ENCODE data around the gene MCTP2.

DNA sequence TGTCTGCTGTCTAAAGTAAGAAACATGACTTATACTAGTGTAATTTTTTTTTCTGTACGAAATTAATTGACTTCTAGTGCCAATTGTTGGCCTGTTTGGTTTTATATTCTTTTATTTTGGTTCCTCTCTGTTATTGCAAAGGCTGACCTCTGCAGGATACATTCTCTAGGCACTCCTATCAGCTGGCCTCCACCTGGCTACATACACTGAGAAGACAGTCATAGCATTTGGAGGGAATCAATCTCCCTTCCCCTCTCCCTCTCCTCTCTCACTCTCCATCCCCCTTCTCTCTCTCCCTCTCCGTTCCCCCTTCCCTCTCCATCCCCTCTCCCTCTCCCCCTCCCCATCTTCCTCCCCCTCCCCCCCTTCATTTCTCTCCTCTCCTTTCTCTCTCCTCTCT lies 116.7 kb downstream of the MCTP2 start:
- TF ChIP-seq, protein P1, sequence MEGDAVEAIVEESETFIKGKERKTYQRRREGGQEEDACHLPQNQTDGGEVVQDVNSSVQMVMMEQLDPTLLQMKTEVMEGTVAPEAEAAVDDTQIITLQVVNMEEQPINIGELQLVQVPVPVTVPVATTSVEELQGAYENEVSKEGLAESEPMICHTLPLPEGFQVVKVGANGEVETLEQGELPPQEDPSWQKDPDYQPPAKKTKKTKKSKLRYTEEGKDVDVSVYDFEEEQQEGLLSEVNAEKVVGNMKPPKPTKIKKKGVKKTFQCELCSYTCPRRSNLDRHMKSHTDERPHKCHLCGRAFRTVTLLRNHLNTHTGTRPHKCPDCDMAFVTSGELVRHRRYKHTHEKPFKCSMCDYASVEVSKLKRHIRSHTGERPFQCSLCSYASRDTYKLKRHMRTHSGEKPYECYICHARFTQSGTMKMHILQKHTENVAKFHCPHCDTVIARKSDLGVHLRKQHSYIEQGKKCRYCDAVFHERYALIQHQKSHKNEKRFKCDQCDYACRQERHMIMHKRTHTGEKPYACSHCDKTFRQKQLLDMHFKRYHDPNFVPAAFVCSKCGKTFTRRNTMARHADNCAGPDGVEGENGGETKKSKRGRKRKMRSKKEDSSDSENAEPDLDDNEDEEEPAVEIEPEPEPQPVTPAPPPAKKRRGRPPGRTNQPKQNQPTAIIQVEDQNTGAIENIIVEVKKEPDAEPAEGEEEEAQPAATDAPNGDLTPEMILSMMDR (IDR thresholded peaks at IDR 0.05 in 2 of 3, conservative IDR thresholded peaks at IDR 0.05 in 1 of 3; ENCODE audit: insufficient read depth in 2 of 3, low read depth in 1 of 3, low read length in 3 of 3) = no peak
- TF ChIP-seq, protein P2, sequence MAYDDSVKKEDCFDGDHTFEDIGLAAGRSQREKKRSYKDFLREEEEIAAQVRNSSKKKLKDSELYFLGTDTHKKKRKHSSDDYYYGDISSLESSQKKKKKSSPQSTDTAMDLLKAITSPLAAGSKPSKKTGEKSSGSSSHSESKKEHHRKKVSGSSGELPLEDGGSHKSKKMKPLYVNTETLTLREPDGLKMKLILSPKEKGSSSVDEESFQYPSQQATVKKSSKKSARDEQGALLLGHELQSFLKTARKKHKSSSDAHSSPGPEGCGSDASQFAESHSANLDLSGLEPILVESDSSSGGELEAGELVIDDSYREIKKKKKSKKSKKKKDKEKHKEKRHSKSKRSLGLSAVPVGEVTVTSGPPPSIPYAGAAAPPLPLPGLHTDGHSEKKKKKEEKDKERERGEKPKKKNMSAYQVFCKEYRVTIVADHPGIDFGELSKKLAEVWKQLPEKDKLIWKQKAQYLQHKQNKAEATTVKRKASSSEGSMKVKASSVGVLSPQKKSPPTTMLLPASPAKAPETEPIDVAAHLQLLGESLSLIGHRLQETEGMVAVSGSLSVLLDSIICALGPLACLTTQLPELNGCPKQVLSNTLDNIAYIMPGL (CRISPR knock-in tag; IDR thresholded peaks at IDR 0.05) = no peak

Data from K562 (cell line).